RPMI7951 (cell line): Measurements from ENCODE around the gene CRABP2. TPM values are rescaled to one million over a fixed set of nuclear protein-coding genes. Genes with fewer than 3 reads are reported as not detected.
A peak's percentile ranks its signal among the peaks of the same experiment; 100 is the strongest.

Source experiments
- DNase-seq: peaks from one replicate; pipeline ENCODE4 v3.0.0-alpha.2; 2012; ENCODE audit warnings: low read depth
- total RNA-seq: library from RNA; depleted of rRNA; stranded (reverse); fragments of >200 nt; shearing (Covaris generic); gene quantifications from 2 replicates; pipeline ENCODE4 v1.2.3, GENCODE V29; 2014; rRNA removed

Gene CRABP2
- total RNA-seq, 1 experiment from 2014 or later, result 81.6 TPM

- peak; percentile 50 for DNase-seq
Measured at GRCh38 chr1:156656806-156657740, 48.3 kb downstream of the CRABP2 start.

DNA sequence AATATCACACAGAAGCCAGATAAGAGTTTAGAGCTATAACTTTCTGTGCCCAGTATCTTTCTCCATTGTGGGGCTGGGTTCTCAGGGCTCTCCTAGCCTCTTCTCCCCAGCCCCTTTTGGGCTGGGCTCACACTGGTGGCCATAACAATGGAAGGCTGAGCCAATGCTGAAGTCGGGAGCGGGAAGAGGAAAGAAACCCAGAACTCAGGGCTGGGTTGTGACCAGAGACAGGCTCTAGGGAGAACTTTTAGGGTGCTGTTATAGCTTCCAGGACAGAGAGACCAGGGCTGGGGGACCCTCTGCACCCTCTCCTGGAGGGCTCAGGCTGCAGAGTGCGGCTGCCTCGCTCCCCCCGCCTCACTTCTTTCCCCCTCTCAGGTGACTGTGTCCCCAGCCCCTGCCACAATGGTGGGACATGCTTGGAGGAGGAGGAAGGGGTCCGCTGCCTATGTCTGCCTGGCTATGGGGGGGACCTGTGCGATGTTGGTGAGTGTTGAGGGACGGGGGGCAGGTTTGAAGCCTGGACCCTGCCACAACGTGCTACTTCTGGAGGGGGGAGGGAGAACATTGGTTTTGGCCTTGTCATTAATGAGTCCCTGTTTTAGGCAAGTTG, 49.4 kb downstream of the CRABP2 start:
- DNase-seq, result no peak

DNA sequence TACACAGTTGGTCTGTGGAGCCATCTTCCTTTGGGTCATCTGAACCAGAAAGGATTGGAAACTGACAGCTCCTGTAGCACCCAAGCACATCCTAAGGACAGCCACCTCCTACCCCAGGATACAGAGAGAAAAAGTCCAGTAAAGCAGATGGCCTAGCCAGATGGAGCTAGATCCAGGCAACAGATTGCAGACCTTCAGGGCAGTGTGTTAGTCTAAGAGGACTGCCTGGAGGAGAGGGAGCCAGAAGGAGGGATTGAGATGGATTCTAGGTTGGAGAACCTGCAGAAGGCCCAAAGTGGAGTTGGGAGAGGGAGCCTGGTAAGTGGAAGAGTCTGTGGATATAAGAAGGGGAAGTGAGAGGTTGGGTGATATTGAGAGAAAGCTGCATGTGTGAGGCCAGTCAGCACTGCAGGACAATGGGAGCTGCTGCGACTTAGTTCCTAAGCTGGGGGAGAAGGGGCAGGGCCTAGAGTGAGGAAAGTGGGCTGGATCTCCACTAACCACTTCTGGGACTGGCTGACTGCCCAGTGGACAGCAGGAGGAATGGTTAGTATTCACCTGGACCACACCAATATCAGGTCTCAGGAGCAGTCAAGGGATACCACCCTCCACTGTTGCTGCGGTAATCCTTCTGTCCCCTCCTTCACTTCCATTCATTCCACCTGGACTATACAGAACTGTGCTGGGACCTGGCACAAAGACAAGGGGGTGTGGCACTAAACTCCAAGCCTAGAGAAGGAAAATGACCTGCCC, 50.1 kb downstream of the CRABP2 start:
- DNase-seq, result no peak

DNA sequence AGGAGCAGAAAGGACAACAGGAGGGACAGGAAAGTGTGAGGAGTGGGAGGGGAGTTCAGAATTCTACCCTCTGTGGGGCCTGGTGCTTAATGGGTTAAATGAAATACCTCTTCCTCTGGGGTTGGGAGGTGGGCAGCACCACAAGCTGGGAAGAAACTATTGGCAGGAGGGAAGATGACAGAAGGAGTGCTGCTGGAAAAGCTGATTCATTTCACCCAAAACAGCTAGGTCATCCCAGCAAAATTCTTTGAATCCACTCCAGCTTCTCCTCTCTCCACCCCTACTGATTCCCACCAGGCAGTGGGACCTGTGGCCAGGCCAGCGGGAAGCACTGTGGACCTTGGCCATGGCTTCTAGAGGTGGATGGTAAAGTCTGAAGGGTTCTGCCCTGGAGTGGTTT, 50.7 kb downstream of the CRABP2 start:
- no peak for DNase-seq

DNA sequence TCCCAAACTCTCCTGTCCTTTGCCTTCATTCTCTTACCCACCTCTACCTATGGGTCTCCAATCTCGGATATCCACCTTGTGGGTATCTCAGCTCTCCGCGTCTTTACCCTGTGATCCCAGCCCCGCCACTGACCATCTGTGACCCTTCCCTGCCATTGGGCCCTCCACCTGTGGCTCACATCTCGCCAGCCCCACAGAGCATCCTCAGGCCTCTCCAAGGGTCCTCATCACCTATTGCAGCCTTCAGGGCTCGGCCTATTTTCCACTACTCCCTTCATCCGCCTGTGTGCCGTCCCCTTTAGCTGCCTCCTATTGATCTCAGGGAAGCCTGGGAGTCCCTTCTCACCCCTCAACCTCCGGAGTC, 52.4 kb downstream of the CRABP2 start:
- DNase-seq, result no peak

- no peak for DNase-seq
Measured at GRCh38 chr1:156652131-156652991, 53.0 kb downstream of the CRABP2 start.

Other genes starting within 250 kb of the CRABP2 start
- 9.9 and 11.4 TPM in 2 replicates for gene MEF2D, start 204.8 kb downstream of the CRABP2 start, total RNA-seq
- 32.8 and 35.5 TPM in 2 replicates for gene IQGAP3, start 133.0 kb downstream of the CRABP2 start, total RNA-seq
- gene TTC24, start 125.9 kb downstream of the CRABP2 start, total RNA-seq, result not detected in 2 replicates
- 85.4 and 91.0 TPM in 2 replicates for gene NAXE, start 113.8 kb downstream of the CRABP2 start, total RNA-seq
- 17.2 and 23.8 TPM in 2 replicates for gene GPATCH4, start 104.1 kb downstream of the CRABP2 start, total RNA-seq
- not detected in 2 replicates for gene HAPLN2, start 86.2 kb downstream of the CRABP2 start, total RNA-seq
- 0.12 TPM in 1 of 2 replicates, not detected in the other for gene BCAN, start 63.5 kb downstream of the CRABP2 start, total RNA-seq
- 24.2 and 39.1 TPM in 2 replicates for gene NES, start 28.2 kb downstream of the CRABP2 start, total RNA-seq
- 6.4 and 6.9 TPM in 2 replicates for gene METTL25B, start 22.9 kb upstream of the CRABP2 start, total RNA-seq
- gene ISG20L2, start 23.2 kb upstream of the CRABP2 start, total RNA-seq, result 14.3 and 16.4 TPM in 2 replicates
- gene MRPL24, start 35.5 kb upstream of the CRABP2 start, total RNA-seq, result 57.9 and 68.2 TPM in 2 replicates
- gene HDGF, start 46.1 kb upstream of the CRABP2 start, total RNA-seq, result 230 and 306 TPM in 2 replicates
- gene PRCC, start 62.0 kb upstream of the CRABP2 start, total RNA-seq, result 18.1 and 25.0 TPM in 2 replicates
- 0.48 TPM in 1 of 2 replicates, not detected in the other for gene SH2D2A, start 111.3 kb upstream of the CRABP2 start, total RNA-seq
- gene INSRR, start 153.5 kb upstream of the CRABP2 start, total RNA-seq, result not detected in 2 replicates
- not detected in 2 replicates for gene NTRK1, start 155.3 kb upstream of the CRABP2 start, total RNA-seq
- not detected in 2 replicates for gene PEAR1, start 188.1 kb upstream of the CRABP2 start, total RNA-seq
- not detected in 2 replicates for gene LRRC71, start 215.0 kb upstream of the CRABP2 start, total RNA-seq